Glutamatergic neuron (in vitro differentiated cells): ENCODE data around the gene GRM4. TPM values are rescaled to one million over a fixed set of nuclear protein-coding genes. Genes with fewer than 3 reads are reported as not detected.

Experiments used
- DNase-seq: peaks from one replicate; pipeline ENCODE4 v3.0.0; 2022
- H3K27ac Mint-ChIP-seq: one replicate; pipeline ENCODE4 v1.8.0; 2020; ENCODE audit warnings: mild to moderate bottlenecking, mixed read lengths, inconsistent platforms; ENCODE audit not compliant: unreplicated experiment
- H3K27me3 Mint-ChIP-seq: one replicate; pipeline ENCODE4 v1.8.0; 2020; ENCODE audit warnings: mild to moderate bottlenecking, moderate library complexity, mixed read lengths, inconsistent platforms; ENCODE audit not compliant: unreplicated experiment
- H3K36me3 Mint-ChIP-seq: one replicate; pipeline ENCODE4 v1.8.0; 2020; ENCODE audit warnings: mild to moderate bottlenecking, mixed read lengths, inconsistent platforms; ENCODE audit not compliant: unreplicated experiment
- H3K4me1 Mint-ChIP-seq: one replicate; pipeline ENCODE4 v1.8.0; 2020; ENCODE audit warnings: mild to moderate bottlenecking, low read depth, mixed read lengths, inconsistent platforms; ENCODE audit not compliant: unreplicated experiment
- H3K4me3 Mint-ChIP-seq: one replicate; pipeline ENCODE4 v1.8.0; 2020; ENCODE audit warnings: mild to moderate bottlenecking, mixed read lengths, inconsistent platforms; ENCODE audit not compliant: unreplicated experiment
- H3K9me3 Mint-ChIP-seq: one replicate; pipeline ENCODE4 v1.8.0; 2020; ENCODE audit warnings: mild to moderate bottlenecking, moderate library complexity, mixed read lengths, inconsistent platforms; ENCODE audit not compliant: unreplicated experiment
- CTCF ChIP-seq: fragments of 200-600 bp; sonication (generic); IDR thresholded peaks from one replicate; pipeline ENCODE4 v1.5.0; 2021; ENCODE audit not compliant: partially characterized antibody, unreplicated experiment
- total RNA-seq: library from RNA; stranded (reverse); fragmentation: NEBNext Ultra II Directional; extraction: Animal tissue kit (Norgen Biotek cat#: 25700); gene quantifications from one replicate; pipeline ENCODE4 v1.2.1, GENCODE V29; 2021; ENCODE audit not compliant: unreplicated experiment

Gene GRM4
- total RNA-seq, 1 donor from 2014 or later = 119 TPM

DNA sequence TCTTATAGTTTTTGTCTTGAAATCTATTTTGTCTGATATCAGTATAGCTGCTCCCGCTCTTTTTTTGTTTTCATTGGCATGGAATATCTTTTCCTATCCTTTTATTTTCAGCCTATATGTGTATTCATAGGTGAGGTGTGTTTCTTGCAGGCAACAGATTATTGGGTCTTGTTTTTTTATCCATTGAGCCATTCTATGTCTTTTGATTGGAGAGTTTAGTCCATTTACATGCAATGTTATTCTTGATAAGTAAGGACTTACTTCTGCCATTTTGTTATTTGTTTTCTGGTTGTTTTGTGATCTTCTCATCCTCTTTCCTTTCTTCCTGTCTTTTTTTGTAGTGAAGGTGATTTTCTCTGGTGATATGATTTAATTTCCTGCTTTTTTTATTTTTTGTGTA is 24.0 kb upstream of the GRM4 start:
- Mint-ChIP-seq H3K36me3 (peaks cover 10% of the 10 kb centered on the region), H3K4me1 (peaks cover 3% of the 10 kb centered on the region), H3K9me3 (peaks cover 2% of the 10 kb centered on the region), H3K4me3 (no peak overlapping the region), H3K27me3 (peaks cover 3% of the 10 kb centered on the region), H3K27ac (no peak overlapping the region)
- DNase-seq = no peak
- no peak for TF ChIP-seq CTCF

DNA sequence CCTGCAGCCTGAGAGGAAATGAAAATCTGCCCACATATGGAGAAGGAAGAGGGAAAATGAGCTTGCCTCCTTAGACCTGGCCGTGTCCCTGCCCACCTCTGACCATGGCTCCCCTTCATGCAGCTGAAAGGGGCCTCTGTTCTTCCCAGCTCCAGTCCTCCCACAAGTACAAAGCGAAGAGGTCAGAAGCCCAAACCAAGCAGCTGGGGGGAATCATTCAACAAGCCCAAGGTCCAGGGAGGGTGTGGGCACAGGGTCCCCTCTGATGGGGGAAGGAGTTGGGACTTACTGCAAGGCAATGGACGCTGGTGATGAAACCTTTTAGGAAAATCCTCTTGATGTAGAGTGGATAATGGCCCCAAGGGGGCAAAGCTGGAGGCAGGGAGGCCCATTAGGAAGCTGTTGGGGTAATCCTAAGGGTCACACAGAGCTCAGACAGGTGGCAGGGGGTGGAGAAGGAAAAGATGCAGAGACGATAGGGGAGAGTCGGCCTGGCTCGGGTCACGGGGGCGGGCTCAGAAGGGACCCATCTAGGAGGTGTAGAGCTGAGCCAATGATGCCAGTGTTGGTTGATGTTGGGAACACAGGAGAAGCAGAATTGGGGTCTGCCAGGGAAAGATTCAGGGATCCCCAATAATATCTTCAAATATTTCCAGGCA is 16.1 kb upstream of the GRM4 start:
- TF ChIP-seq CTCF = no peak
- peaks cover 22% of the 10 kb centered on the region for H3K36me3 Mint-ChIP-seq
- H3K9me3 Mint-ChIP-seq = peaks cover 13% of the 10 kb centered on the region
- H3K27me3 Mint-ChIP-seq = peaks cover 2% of the 10 kb centered on the region
- peak overlapping the region; percentile 16 for H3K4me3 Mint-ChIP-seq
- no peak for DNase-seq
- peak overlapping the region; percentile 17 for H3K27ac Mint-ChIP-seq
- H3K4me1 Mint-ChIP-seq = peaks cover 11% of the 10 kb centered on the region

DNA sequence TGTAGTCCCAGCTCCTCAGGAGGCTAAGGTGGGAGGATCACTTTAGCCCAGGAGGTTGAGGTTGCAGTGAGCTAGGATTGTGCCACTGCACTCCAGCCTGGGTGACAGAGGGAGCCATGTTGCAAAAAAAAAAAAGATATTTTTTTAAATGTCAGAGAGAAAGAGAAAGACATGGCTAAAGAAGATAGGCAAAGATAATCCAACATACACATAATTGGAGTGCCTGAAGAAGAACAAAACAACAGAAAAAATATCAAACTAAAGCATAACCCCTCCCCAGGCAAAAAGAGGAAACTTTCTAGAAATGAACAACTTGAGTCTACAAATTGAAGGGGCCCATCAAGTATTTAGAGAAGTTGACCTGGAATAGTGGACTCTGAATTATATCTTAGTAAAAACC is 14.0 kb upstream of the GRM4 start:
- no peak for TF ChIP-seq CTCF
- Mint-ChIP-seq H3K9me3 (peaks cover 13% of the 10 kb centered on the region), H3K27ac (no peak overlapping the region), H3K4me1 (peaks cover 20% of the 10 kb centered on the region), H3K4me3 (no peak overlapping the region), H3K36me3 (peaks cover 22% of the 10 kb centered on the region), H3K27me3 (peaks cover 2% of the 10 kb centered on the region)
- DNase-seq = no peak

DNA sequence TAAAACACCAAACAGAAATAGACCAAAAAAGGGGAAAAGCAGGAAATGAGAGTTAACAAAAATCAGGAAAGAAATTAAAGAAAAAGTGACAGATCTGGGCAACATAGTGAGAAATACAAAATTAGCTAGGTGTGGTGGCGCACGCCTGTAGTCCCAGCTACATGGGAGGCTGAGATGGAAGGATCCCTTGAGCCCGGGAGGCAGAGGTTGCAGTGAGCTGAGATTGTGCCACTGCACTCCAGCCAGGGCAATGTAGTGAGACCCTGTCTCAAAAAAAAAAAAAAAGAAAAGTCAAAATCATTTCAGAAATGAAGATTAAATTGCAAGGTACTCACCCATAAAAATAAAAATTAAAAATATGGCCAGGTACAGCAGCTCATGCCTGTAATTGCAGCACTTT is 13.0 kb upstream of the GRM4 start:
- TF ChIP-seq CTCF = no peak
- H3K27me3 Mint-ChIP-seq = peaks cover 6% of the 10 kb centered on the region
- no peak overlapping the region for H3K4me3 Mint-ChIP-seq
- H3K4me1 Mint-ChIP-seq = peaks cover 23% of the 10 kb centered on the region
- no peak for DNase-seq
- H3K9me3 Mint-ChIP-seq = peaks cover 13% of the 10 kb centered on the region
- no peak overlapping the region for H3K27ac Mint-ChIP-seq
- H3K36me3 Mint-ChIP-seq = peaks cover 22% of the 10 kb centered on the region

DNA sequence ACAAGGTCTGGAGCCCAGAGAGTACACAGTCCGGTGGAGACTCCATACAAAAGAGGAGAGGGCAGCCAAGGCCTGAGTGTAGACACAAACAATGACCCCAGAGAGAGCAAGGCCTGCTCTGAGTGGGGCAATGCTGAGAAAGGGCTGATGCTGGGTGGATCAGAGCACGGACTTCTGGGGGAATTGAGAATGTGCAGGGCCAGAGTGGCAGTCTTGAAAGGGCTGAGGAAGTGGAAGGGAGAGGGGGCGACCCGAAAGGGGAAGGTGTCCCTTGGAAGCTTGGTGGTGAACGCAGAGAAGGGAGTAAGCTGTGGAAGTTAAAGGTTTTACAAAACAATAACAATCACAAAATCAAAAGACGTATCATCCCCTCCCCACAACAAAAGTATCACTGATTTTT is 12.0 kb upstream of the GRM4 start:
- no peak overlapping the region for H3K4me3 Mint-ChIP-seq
- no peak overlapping the region for H3K27ac Mint-ChIP-seq
- peaks cover 22% of the 10 kb centered on the region for H3K36me3 Mint-ChIP-seq
- no peak for DNase-seq
- H3K27me3 Mint-ChIP-seq = peaks cover 9% of the 10 kb centered on the region
- peaks cover 13% of the 10 kb centered on the region for H3K9me3 Mint-ChIP-seq
- no peak for TF ChIP-seq CTCF
- peaks cover 23% of the 10 kb centered on the region for H3K4me1 Mint-ChIP-seq
